HTERT RPE-1 (cell line): ENCODE measurements around the gene CGB8.
"Not testable (repeated sequence)": the region's sequence is repeated elsewhere in the genome, so short reads cannot be mapped to it uniquely, and the experiment has no call there.

Source experiments
- in situ Hi-C: fragments of 300-500 bp; cut with MboI; formaldehyde crosslinking; loops from 4 replicates; pipeline ENCODE4 v1.14.3; 2020; ENCODE audit warnings: low sequenced_read_pairs

The CGB8 gene

DNA sequence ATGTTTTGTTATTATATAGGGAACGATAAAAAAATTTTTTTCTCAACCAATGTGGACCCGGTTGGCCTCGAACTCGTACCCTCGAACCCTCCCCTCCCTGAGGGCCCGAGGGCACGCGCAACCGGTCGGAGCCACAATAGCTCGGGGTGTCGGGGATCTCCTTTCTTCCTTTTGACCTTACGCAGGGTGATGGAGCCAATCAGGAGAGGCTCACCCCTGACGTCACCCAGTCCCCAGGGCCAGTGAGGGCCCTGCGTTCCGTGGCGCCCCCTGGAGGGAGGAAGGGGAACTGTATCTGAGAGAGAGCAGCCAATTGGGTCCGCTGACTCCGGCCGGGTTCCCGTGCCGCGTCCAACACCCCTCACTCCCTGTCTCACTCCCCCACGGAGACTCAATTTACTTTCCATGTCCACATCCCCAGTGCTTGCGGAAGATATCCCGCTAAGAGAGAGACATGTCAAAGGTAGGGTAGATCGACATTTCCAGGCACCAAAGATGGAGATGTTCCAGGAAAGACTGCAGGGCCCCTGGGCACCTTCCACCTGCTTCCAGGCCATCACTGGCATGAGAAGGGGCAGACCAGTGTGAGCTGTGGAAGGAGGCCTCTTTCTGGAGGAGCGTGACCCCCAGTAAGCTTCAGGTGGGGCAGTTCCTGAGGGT lies 17.1 kb downstream of the CGB8 start, which contains the start of gene CGB2:
Gene CGB2, plus strand, starts transcription at position 249 of the 660 bp plus-strand sequence. Its CDS starts 206 bp downstream, at position 455.
- in situ Hi-C loops = not testable (repeated sequence)

DNA sequence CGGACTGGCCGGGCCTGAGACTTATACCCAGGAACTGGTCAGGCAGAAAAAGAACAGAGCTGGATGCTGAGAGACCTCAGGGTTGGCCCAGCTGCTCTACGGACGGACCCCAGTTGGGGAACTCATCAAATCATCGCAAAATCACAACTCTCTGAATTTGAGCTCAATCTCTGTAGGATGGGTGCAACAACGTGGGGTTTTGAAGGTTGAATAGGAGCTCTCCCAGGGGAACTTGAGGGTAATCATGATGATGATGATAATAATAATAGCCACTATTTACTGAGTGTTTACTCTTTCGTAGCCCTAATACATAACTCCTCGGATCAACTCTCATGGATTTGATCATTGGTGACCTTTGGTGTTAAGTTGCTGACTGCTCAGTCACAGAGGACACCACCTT lies 18.6 kb downstream of the CGB8 start:
- in situ Hi-C loops = not testable (repeated sequence)

GRCh38 chr19:49029749-49030148 lies 19.2 kb downstream of the CGB8 start:
- in situ Hi-C loops = not testable (repeated sequence)

GRCh38 chr19:49028686-49029085 lies 20.2 kb downstream of the CGB8 start:
- in situ Hi-C loops = not testable (repeated sequence)

DNA sequence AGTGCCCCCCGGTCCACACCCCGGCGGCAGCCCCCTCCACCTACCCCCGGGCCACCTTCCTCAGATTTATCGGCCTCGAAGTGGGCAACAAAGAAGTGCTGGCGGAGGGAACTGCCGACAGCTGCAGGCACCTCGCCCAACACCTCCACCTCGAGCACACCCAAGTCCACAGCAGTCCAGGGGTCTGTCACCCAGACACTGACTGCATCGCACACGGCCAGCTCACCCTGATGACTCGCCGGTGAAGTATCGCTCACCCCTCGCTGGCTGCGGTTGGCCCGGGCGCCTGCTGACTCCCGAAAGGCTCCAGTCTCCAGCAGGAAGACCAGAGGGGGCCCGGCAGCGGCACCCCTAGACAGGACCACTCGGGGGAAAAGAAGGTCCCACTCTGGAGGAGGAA lies 23.3 kb downstream of the CGB8 start:
- in situ Hi-C loops = not testable (repeated sequence)

- in situ Hi-C loops = not testable (repeated sequence)
Measured at GRCh38 chr19:49025088-49025487, 23.8 kb downstream of the CGB8 start.

DNA sequence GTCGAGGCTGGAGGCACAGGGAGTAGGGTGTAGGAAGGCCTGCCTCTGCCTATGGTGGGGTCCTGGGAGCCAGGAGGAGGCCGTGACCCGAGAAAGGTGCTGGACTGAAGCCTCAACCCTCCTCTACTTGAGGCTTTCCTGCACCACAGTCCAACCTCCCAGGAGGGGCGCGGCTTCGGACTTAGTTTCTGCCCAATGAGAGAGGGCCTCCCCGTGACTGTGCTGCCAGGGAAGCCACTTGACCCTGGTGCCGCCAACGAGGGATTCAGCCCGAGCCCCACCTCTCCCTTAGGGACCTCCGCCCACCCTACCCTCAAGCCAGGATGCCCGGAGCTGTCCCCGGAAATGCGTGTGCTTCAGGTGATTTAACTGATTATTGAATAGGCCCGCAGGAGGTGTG lies 24.7 kb downstream of the CGB8 start, which contains the start of gene CGB3:
Gene CGB3, minus strand, starts transcription at position 101 of the 400 bp plus-strand sequence. CDS start 362 bp downstream, outside the sequence.
- in situ Hi-C loops = not testable (repeated sequence)

- in situ Hi-C loops = no loop called here
Measured at GRCh38 chr19:49022116-49022515, 26.8 kb downstream of the CGB8 start.

- in situ Hi-C loops = no loop called here
Measured at GRCh38 chr19:49020931-49021895, 27.7 kb downstream of the CGB8 start.

GRCh38 chr19:49020342-49020741 lies 28.6 kb downstream of the CGB8 start:
- in situ Hi-C loops = no loop called here

DNA sequence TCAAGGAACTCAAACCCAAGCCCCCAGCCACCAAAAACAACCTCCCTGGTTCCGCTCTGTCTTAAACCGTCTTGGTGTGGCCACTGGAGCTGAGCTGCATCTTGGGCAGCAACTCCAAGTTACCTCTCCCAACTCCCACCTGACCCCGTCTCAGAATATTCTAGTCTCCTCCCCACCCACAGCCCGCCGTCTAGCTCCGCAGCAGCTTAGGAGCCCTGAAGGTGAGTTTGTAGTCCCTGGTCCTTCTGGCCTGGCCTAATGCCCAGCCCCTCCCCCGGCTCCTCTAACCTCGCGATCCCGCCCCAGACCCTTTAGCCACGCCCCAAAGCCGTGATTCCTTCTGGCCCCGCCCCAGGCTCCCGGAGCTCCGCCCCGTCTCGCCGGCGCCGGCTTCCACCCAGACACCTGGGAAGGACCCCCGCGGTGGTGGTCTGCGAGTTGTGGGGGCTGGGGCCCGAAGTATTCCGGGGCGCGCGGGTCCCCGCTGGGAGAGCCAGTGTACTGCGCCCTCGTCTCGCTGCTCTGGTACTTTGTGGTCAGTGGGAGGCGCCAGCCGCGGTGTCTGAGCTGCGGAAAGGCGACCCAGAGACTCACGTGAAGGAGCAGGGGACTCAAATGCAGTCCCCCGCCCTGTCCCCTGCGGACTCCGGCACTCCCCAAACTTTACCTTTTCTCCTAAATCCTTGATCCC lies 29.5 kb downstream of the CGB8 start:
- in situ Hi-C loops = no loop called here

DNA sequence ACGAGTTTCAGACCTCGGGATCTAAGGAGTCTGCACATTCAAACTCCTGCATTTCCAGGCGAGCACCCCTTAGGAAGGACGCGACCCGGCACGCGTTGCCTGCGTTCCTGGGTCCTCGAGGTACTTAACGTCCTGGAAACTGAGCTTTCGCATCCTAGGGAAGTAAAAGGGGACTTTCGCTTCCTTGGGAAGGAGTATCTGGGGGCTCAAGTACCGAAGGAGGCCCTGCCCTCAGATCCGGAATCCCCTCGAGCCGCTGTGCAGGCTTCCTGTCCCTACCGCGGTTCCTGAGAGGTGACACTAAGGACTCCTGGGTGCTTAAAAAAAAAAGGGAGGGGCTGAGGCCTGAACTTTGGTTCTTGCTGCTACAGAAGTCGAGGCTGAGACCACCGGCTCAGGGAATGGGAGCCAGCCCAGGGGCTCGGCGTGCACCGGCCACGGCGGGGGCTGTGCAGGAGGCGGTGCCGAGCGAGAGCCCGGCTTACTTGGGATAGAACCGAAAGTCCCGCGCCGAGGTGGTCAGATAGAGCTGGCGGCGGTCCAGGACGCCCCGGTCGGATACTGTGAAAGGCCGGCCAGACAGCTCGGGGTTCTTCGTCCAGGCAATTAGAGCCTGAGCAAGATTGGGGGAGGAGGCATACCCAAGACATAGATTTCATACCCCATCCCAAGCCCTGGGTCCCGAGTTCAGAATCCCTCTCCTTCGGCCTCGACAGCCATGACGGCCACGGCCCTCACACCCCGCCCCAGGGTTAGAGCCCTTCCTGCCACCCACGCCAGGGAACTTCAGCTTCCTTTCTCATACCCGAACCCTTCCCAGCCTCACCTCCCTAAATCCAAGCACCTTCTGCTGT lies 30.3 kb downstream of the CGB8 start:
- in situ Hi-C loops = not testable (repeated sequence)

DNA sequence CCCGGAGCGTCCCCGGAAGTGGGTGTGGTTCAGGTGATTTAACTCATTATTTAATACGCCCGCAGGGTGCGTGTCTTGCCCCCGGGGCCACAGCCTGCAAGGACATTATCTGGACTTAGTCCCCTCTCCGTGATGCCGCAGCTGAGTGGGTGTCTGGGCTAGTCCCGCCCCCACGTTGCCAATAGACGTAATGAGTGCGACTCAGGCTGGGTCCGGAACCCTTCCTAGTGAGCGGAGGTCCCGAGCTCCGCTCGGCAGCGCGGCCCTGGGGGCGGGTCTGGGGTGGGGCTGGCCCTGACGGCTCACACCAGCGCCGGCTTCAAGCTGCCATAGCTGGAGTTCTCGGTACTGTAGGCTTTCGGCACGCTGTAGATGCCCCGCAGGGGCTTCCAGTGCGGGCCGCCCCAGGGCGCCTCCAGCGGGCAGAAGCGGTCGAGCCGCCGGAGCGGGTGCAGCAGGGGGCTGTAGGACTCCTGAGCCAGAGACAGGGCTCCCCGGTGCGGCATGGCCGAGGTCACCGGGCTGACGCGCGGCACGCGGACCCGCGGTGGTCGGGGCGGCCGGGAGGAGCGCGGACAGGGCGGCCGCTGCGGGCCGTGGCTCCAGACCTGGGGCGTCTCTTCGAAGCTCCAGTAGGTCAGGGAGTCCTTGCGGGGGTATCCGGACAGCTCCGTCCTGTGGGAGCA lies 31.1 kb downstream of the CGB8 start:
- in situ Hi-C loops = no loop called here

- in situ Hi-C loops = no loop called here
Measured at GRCh38 chr19:49017041-49017665, 31.8 kb downstream of the CGB8 start, which contains the start of gene LHB. Gene LHB, minus strand, starts transcription at chr19:49017091. Its CDS starts 10 bp downstream, at chr19:49017081.

DNA sequence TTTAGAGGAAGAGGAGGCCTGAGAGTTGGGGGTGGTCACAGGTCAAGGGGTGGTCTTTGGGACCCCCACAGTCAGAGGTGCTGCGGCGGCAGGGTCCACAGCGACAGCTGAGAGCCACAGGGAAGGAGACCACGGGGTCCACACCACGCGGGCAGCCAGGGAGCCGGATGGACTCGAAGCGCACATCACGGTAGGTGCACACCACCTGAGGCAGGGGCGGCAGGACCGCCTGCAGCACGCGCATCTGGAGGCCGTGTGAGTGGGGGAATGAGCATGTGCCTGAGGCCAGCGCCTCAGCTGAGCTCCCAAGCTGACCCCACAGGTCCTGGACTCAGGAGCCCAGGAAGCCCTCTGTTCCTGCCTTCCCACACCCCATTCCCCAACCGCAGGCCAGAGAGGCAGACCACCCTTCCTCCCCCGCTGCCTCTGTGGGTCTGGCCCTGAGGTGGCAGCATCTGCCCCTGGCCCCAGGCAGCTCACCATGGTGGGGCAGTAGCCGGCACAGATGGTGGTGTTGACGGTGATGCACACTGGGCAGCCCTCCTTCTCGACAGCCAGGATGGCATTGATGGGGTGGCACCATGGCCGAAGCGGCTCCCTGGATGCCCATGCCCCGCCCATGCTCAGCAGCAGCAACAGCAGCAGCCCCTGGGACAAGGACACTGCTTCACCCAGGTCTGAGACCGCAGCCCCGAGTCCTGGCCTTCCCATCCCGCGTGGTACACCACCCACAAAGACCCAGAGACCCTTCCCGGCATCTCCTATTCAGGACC lies 32.7 kb downstream of the CGB8 start:
- in situ Hi-C loops = no loop called here

DNA sequence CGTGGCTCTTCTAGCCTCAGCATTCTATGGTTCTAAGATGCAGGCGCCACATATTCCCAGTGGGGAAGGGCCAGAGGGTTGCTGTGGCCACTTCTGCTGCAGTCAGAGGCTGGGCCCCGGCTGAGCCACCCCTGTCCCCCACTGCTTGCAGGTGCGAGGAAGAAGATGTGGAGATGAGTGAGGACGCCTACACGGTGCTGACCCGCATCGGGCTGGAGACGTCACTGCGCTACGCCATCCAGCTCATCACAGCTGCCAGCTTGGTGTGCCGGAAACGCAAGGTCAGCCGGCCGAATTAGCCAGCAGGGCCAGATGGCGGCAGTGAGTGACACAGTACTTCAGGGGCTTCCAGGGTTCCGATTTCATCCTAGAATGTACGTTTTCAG lies 34.0 kb downstream of the CGB8 start:
- in situ Hi-C loops = no loop called here

DNA sequence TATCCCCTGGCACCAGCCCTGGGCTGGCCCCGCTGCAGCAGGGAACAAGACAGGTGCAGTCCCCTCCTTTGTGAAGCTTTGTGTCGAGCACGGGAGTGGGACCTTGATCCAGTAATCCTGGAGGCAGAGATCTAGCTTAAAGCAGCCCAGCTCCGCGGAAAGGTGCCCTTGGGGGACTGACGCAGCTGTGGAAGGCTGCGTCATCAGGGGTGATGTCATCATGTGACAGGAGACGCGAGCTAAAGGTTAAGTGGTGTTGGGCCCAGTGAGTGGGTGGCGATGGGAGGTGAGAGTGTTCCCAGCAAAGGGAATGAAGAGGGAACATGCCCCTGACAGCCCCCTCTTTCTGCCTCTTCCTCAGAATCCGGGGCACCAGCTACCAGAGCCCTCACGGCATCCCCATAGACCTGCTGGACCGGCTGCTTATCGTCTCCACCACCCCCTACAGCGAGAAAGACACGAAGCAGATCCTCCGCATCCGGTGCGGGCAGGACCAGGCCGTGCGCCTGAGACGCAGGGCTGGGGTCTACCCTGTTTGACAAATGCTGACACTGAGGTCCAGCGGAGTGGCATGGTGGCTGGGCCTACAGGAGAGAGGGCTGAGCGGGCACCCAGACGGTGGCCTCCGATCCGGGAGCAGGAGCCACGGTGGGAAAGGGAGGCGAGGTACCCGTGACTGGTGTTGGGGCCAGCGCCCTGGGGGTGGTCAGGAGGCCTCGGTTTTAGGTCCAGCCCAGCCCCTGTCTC lies 34.6 kb downstream of the CGB8 start:
- in situ Hi-C loops = no loop called here

DNA sequence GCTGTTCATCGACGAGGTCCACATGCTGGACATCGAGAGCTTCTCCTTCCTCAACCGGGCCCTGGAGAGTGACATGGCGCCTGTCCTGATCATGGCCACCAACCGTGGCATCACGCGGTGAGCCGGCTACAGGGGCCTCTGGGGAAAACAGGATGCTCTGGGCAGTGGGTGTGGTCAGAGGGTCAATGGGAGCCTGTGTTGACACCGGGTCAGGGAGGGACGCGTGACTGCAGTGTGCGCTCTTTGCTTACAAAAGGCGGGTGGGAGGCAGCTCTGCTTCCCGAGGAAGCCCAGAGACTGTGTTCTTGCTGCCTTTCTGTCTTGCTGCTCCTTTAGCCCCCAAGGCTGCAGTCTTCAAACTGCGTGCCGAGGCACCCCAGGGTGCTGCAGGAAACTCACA lies 37.7 kb downstream of the CGB8 start:
- in situ Hi-C loops = no loop called here
